HG02642 (cell line): Measurements from ENCODE around the gene GSTA4.

ENCODE experiments used
- ATAC-seq: cut with Tn5 transposase; IDR thresholded peaks from one replicate; pipeline ENCODE4 v1.9.1; 2021; ENCODE audit warnings: mild to moderate bottlenecking; ENCODE audit not compliant: unreplicated experiment, poor library complexity

The GSTA4 gene

DNA sequence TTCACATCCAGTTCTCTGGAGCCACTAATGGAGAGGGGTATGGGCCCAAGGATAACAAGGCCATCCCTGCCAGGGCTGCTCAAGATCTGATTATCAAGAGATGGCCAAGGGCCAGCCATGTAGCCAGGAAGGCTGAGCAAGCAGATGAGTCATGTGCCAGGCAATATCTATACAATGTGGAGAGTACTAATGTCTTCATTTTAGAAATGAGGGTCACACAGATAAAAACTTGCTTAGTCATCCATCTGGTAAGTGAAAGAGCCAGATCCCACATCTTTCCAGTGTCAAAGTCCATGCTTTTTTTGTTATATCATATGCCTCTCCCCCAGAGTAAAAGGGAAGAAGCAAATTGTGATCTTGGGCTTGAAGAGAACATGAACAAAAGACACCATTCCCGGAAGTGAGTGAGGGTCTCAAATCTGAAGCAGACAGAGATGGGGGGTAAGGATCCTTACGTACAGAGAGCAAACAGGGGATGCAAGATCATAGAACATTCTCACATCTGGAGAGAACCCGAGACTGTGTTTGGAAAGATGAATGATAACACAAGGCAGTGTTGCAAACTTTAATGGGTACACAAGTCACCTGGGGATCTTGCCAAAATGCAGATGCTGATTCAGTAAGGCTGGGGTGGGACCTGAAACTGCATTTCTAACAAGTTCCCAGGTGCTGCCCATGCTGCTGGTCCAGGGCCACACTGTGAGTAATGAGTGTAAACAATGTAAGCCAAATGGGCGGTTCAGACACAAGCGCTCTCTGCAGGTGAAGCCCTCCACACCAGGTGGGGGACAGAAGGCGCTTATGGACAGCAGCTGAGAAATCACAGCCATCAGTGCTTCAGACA lies 65.5 kb downstream of the GSTA4 start:
- no peak for ATAC-seq
